Measurements from ENCODE around the gene CD163.
"Not testable (repeated sequence)": the region's sequence is repeated elsewhere in the genome, so short reads cannot be mapped to it uniquely, and the experiment has no call there.

The CD163 gene

DNA sequence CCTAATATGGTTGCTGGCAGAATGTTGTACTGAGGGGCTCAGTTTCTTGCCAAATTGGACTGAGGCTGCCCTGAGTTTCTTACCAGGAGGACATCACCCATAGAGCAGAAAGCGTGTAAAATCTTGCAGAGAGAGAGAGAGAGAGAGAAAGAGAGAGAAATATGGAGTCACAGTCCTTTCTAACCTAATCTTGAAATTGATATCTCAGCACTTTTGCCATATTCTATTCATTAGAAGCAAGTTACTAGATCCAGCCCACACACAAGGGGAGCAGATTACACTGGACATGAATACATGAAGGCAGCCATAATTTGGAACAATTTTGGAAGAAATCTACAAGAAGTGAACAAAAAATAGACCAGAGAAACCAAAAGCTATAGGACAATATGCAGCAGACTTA is 55.5 kb downstream of the CD163 start:
- no peak for DNase-seq

GRCh38 chr12:7444537-7444936 is 59.0 kb downstream of the CD163 start:
- DNase-seq, result no peak

DNA sequence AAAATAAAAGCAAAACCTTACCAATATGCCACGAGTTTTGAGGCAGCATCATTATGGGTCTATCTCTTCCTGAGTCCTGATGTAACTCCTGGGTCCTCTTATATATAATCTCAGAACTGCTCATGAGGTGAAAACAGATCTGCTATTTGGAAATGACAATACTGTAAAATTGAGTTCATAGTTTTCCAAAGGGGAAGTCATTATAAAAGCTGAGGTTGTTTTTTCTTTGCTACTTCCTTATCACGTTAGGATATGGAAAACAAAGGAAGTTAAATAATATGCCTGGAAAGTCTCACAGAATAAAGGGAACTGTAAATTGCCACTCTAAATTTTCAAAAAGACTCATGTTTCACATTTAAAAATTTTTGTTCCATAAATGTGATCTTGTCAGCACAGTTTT is 59.5 kb downstream of the CD163 start, which contains the start of gene CD163L1:
Gene CD163L1 (minus strand): TSS at position 78 of the 400 bp plus-strand sequence. CDS start 26 bp downstream, at position 52.
- no peak for DNase-seq

GRCh38 chr12:7441216-7441615 is 62.4 kb downstream of the CD163 start:
- no peak for DNase-seq

- DNase-seq, result no peak
These were observed 63.7 kb downstream of the CD163 start for GRCh38 chr12:7439579-7440505.

DNA sequence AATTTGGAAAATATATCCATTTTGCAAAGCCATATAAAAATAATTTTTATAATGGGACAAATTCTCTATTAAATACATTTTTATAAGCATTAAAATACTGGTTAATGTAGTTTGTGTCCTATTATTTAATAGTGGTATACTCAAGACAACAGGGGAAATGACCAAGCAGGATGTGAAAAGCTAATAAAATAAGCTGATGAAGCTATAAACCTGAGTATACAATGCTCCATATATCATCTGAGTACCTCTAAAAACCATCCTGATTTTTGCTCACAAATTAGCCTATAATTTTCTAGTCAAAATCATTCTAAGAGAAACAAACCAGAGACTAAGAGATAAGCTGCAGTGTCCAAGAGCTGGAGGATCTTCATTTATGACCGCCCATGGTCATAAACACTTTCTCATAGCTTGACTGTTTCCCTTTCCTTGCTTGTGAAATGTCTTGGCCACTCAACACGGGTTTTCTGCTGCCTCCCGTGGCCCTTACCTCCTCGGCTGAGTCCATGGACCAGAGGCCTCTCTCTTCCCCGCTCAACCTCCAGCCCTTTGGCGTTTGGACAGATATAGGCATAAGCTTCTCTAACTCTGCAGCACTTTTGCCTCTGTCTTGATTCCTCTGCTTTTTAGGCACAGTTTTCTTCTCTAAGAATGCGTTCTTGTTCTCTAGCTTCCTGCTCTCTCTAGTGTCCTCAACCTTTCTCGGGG is 65.1 kb downstream of the CD163 start:
- not testable (repeated sequence) for DNase-seq

GRCh38 chr12:7437494-7437893 is 66.1 kb downstream of the CD163 start:
- not testable (repeated sequence) for DNase-seq

DNA sequence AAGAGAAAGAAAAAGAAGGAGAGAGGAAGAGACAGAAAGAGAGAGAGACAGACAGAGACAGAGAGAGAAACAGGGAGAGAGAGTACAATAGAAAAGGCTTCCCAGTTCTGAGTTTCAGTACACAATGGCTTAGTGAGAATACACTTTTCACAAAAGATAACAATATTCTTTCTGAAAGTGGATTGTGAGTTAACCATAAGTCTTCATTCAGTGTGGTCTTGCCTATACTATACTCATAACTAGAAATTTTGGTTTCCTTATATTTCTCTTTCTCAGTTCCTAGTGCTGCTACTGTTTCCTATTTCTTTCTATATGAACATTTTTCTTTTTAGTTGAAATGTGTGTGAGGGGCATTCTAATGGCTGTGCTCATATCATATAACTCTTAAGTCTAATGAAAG is 68.9 kb downstream of the CD163 start:
- no peak for DNase-seq

DNA sequence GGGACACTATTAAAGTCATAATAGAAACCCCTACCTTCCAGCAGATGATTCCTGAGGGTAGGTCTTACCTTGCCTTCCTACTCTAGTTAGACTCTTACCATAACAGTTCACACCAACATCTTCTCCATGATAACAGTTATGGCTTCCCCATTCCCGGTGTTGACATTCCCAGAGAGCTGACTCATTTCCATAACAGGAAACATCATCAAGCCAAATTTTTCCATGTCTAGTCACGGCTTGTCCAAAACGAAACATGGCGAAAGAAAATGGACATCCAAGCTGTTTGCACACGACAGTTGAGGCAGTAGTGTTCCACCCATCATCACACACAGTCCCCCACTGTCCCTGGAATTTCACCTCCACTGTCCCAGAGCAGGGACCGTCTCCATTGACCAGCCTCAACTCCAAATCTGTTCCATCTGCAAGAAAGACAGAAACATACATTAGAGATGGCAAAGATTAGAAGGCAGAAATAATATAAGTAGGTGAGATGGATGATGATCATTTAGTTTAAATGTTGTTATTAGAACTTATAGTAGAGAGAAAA is 70.2 kb downstream of the CD163 start:
- DNase-seq, result no peak

GRCh38 chr12:7431993-7432685 is 71.4 kb downstream of the CD163 start:
- no peak for DNase-seq
